Effector memory CD4-positive, alpha-beta T cell (primary cell): ENCODE data around the gene EIF3C.
"Not testable (repeated sequence)": the region's sequence is repeated elsewhere in the genome, so short reads cannot be mapped to it uniquely, and the experiment has no call there.

Source experiments
- DNase-seq, 3 donors: peaks; one replicate each; pipeline ENCODE4 v3.0.0-alpha.2; 2020
- H3K27ac ChIP-seq: 2 replicates; pipeline ENCODE4 v1.7.0; 2013; ENCODE audit warnings: mild to moderate bottlenecking, low read length, moderate library complexity; ENCODE audit not compliant: insufficient read depth, poor library complexity, severe bottlenecking
- H3K27me3 ChIP-seq: replicated peaks from 2 replicates; pipeline ENCODE4 v1.7.0; 2013; ENCODE audit warnings: mild to moderate bottlenecking, low read length; ENCODE audit not compliant: insufficient read depth, control insufficient read depth, poor library complexity, severe bottlenecking
- H3K36me3 ChIP-seq: 2 replicates; pipeline ENCODE4 v1.7.0; 2013; ENCODE audit warnings: mild to moderate bottlenecking, low read length, moderate library complexity; ENCODE audit not compliant: control insufficient read depth, insufficient read depth
- H3K4me1 ChIP-seq: 2 replicates; pipeline ENCODE4 v1.7.0; 2013; ENCODE audit warnings: low read length, mild to moderate bottlenecking; ENCODE audit not compliant: control insufficient read depth, insufficient read depth, poor library complexity, severe bottlenecking
- H3K4me3 ChIP-seq: 2 replicates; pipeline ENCODE4 v1.7.0; 2013; ENCODE audit warnings: low read length, low read depth, mild to moderate bottlenecking; ENCODE audit not compliant: insufficient read depth, poor library complexity, severe bottlenecking
- H3K9me3 ChIP-seq: 2 replicates; pipeline ENCODE4 v1.7.0; 2013; ENCODE audit warnings: mild to moderate bottlenecking, low read length, moderate library complexity; ENCODE audit not compliant: control insufficient read depth
- total RNA-seq, 3 donors: gene quantifications; one replicate each; lab custom pipeline; 2026; lab: John Stamatoyannopoulos, UW

The EIF3C gene
- total RNA-seq = 3.1 to 5.3 (median 4.5) reads per million in 3 donors

DNA sequence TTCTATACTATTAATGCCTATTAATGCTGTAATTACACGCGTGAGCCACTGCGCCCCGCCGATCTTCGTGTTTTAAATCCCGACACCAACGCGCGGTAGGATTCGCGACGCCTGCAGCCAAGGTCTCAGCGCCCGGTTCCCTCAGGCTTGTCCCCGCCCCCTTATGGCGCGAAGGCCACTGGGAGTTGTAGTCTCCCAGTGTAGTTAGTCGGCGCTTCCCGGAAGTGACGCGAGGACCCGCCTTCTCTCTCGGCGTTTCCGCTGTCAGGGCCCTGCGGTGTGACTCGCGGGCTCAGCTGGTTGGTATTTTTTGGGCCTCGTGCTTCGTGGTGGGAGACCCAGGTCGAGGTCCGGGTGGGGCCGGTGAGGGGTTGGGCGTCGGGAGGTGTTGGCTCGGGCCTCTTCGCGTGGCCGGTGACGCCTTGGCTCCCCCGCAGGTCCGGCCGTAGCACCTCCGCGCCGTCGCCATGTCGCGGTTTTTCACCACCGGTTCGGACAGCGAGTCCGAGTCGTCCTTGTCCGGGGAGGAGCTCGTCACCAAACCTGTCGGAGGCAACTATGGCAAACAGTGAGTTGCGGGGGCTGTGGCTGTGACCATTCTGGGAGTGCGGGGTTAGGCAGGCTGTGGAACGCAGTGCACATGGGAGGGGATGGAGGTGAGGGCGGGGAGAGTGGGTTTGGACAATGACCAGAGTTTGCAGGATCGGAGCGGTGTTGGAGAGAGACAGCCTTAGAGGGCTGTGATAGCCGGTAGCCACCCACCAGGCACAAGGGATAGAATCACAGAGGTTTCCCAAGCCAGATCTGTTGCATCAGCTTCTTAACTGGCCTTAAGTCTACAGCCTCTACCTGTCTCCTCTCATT, at the start of gene EIF3C:
TSS of gene EIF3C (plus strand) at position 245 of the 864 bp plus-strand sequence. CDS start at position 468, 223 bp downstream.
- not testable (repeated sequence) for H3K27me3 ChIP-seq, H3K9me3 ChIP-seq, H3K4me1 ChIP-seq, DNase-seq, H3K36me3 ChIP-seq, H3K27ac ChIP-seq, H3K4me3 ChIP-seq

DNA sequence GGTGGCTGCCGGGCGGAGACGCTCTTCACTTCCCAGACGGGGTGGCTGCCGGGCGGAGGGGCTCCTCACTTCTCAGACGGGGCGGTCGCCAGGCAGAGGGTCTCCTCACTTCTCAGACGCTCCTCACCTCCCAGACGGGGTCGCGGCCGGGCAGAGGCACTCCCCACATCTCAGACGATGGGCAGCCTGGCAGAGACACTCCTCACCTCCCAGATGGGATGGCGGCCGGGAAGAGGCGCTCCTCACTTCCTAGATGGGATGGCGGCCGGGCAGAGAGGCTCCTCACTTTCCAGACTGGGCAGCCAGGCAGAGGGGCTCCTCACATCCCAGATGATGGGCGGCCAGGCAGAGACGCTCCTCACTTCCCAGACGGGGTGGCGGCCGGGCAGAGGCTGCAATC, 45.0 kb upstream of the EIF3C start:
- H3K27ac ChIP-seq, DNase-seq, H3K4me1 ChIP-seq, H3K27me3 ChIP-seq, H3K36me3 ChIP-seq, H3K4me3 ChIP-seq, H3K9me3 ChIP-seq: not testable (repeated sequence)

- not testable (repeated sequence) for H3K4me3 ChIP-seq, H3K9me3 ChIP-seq, H3K36me3 ChIP-seq, DNase-seq, H3K27me3 ChIP-seq, H3K4me1 ChIP-seq, H3K27ac ChIP-seq
Measured at GRCh38 chr16:28667480-28667879, 43.8 kb upstream of the EIF3C start.

GRCh38 chr16:28668199-28668598, 43.1 kb upstream of the EIF3C start:
- H3K27ac ChIP-seq, H3K27me3 ChIP-seq, DNase-seq, H3K4me3 ChIP-seq, H3K36me3 ChIP-seq, H3K9me3 ChIP-seq, H3K4me1 ChIP-seq: not testable (repeated sequence)

DNA sequence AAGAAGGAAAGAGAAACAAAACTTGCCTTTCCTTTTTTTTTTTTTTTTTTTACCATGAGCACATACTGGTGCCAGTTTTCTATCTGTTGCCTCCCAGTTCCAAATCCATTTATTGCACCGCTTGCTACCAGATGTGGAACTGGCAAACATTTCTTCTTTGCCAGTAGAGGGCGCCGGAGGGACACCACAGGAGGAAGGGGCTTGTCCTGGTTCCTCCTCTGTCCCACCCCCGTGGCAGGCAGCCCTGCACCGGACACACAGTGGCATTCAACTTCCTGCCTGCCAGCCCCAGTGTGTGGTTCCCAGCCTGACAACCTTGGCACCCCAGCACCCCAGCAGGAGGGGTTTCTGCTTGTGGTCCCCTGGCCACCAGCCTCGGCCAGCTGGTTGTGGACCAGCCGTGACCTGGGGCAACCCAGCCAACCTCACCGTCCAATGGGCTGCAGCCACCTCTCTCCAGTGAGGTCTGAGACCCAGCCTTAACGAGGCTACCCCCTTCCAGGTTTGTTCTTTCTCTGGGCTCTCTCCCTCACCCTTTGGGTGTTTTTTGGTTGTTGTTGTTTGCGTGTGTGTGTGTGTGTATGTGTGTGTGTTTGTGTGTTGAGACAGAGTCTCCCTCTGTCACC, 22.8 kb upstream of the EIF3C start:
- not testable (repeated sequence) for DNase-seq, H3K36me3 ChIP-seq, H3K27me3 ChIP-seq, H3K27ac ChIP-seq, H3K4me3 ChIP-seq, H3K4me1 ChIP-seq, H3K9me3 ChIP-seq

GRCh38 chr16:28689425-28689824, 21.8 kb upstream of the EIF3C start:
- not testable (repeated sequence) for H3K36me3 ChIP-seq, H3K9me3 ChIP-seq, H3K27me3 ChIP-seq, H3K27ac ChIP-seq, DNase-seq, H3K4me1 ChIP-seq, H3K4me3 ChIP-seq

DNA sequence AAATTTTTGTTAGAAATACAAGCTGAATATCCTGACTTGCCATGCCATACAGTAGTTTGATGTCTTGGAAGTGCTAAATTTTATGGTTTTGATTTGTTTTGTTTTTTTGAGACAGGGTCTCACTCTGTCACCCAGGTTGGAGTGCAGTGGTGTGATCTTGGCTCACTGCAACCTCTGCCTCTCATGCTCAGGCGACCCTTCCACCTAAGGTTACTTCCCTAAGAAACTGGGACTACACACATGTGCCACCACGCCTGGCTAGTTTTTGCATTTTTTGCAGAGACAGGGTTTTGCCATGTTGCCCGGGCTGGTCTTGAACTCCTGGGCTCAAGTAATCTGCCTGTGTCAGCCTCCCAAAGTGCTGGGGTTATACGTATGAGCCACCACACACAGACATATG, 19.5 kb upstream of the EIF3C start:
- H3K4me3 ChIP-seq, H3K27ac ChIP-seq, H3K36me3 ChIP-seq, H3K9me3 ChIP-seq, H3K27me3 ChIP-seq, DNase-seq, H3K4me1 ChIP-seq: not testable (repeated sequence)

DNA sequence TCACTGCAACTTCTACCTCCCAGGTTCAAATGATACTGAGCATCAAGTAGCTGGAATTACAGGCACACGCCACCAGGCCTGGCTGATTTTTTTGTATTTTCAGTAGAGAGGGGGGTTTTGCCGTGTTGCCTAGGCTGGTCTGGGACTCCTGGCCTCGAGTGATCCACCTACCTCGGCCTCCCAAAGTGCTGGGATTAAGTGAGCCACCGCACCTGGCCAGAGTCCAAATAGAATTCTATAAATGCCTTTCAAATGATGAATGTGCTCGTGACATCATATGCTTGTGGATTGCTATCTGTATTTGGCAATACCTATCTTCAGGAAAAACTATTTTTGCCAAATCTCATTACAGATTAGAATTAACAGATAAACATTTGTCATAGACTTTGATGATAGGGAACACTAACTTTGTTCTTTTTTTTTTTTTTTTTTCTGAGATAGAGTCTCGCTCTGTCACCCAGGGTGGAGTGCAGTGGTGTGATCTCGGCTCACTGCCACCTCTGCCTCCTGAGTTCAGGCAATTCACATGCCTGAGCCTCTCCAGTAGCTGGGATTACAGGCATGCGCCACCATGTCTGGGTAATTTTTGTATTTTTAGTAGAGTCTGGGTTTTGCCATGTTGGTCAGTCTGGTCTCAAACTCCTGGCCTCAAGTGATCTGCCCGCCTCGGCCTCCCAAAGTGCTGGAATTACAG, 17.9 kb upstream of the EIF3C start:
- H3K4me1 ChIP-seq = not testable (repeated sequence)

DNA sequence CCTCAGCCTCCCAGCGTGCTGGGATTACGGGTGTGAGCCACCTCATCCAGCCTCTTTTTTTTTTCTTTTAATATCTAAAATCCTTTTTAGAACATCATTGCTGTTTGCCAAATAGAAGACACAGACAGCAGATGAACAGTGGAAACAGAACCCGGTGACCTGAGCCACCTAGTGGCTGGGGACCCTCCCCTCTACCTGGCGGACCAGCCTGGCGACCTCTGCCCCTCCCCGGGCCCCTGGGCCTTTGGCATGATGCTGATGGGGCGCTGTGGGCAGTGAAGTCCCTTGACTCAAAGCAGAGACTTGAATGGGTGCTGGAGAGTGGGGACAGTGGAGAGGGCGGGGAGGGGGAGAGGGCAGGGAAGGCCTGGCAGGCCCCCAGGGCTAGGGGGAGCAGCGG, 11.5 kb upstream of the EIF3C start:
- H3K27ac ChIP-seq, DNase-seq, H3K27me3 ChIP-seq, H3K4me3 ChIP-seq, H3K4me1 ChIP-seq, H3K9me3 ChIP-seq, H3K36me3 ChIP-seq: not testable (repeated sequence)

More for the DNA sequence above, 17.9 kb upstream of the EIF3C start:
- not testable (repeated sequence) for H3K27ac ChIP-seq, DNase-seq, H3K4me3 ChIP-seq, H3K36me3 ChIP-seq, H3K9me3 ChIP-seq, H3K27me3 ChIP-seq

- not testable (repeated sequence) for DNase-seq, H3K27ac ChIP-seq, H3K4me1 ChIP-seq, H3K4me3 ChIP-seq, H3K9me3 ChIP-seq, H3K27me3 ChIP-seq, H3K36me3 ChIP-seq
Measured at GRCh38 chr16:28700349-28700748, 10.9 kb upstream of the EIF3C start.
